OCI-LY1 (cell line): ENCODE measurements around the gene USP48.
A peak's percentile ranks its signal among the peaks of the same experiment; 100 is the strongest.

Experiments
- H2AFZ ChIP-seq: fragments of 200-600 bp; sonication (generic), shearing (Covaris generic); 2 replicates; pipeline ENCODE4 v1.6.0; 2014; ENCODE audit warnings: antibody characterized with exemption, mild to moderate bottlenecking, low read length
- H3F3A ChIP-seq: fragments of 200-600 bp; sonication (generic), shearing (Covaris generic); 2 replicates; pipeline ENCODE4 v1.6.0; 2014; ENCODE audit warnings: mild to moderate bottlenecking, antibody characterized with exemption, low read length, moderate library complexity; ENCODE audit not compliant: insufficient read depth
- H3K27ac ChIP-seq: fragments of 200-600 bp; sonication (generic); 2 replicates; pipeline ENCODE4 v1.5.1; 2014; ENCODE audit warnings: low read length, mixed run types, mild to moderate bottlenecking, low read depth; ENCODE audit not compliant: poor library complexity, severe bottlenecking
- H3K27me3 ChIP-seq: fragments of 200-600 bp; sonication (generic); 2 replicates; pipeline ENCODE4 v1.6.0; 2014; ENCODE audit warnings: antibody characterized with exemption, mild to moderate bottlenecking, low read length, moderate library complexity; ENCODE audit not compliant: insufficient read depth
- H3K36me3 ChIP-seq: fragments of 200-600 bp; sonication (generic); 2 replicates; pipeline ENCODE4 v1.6.1; 2014; ENCODE audit warnings: mild to moderate bottlenecking, antibody characterized with exemption, low read length, moderate library complexity, mixed read lengths; ENCODE audit not compliant: insufficient read depth
- H3K4me1 ChIP-seq: fragments of 200-600 bp; sonication (generic); 2 replicates; pipeline ENCODE4 v1.5.1; 2014; ENCODE audit warnings: mild to moderate bottlenecking, low read length, moderate library complexity; ENCODE audit not compliant: insufficient read depth, severe bottlenecking
- H3K4me2 ChIP-seq: fragments of 200-600 bp; sonication (generic), shearing (Covaris generic); 2 replicates; pipeline ENCODE4 v1.6.1; 2014; ENCODE audit warnings: low read length
- H3K4me3 ChIP-seq: fragments of 200-600 bp; sonication (generic); 2 replicates; pipeline ENCODE4 v1.5.1; 2014; ENCODE audit warnings: low read length, low read depth, mild to moderate bottlenecking, mixed read lengths; ENCODE audit not compliant: poor library complexity, severe bottlenecking
- H3K79me2 ChIP-seq: fragments of 200-600 bp; shearing (Covaris generic); 2 replicates; pipeline ENCODE4 v1.6.1; 2016; ENCODE audit warnings: mixed run types, low read length, mixed read lengths; ENCODE audit not compliant: insufficient read depth
- H3K9ac ChIP-seq: fragments of 200-600 bp; sonication (generic), shearing (Covaris generic); 2 replicates; pipeline ENCODE4 v1.6.1; 2014; ENCODE audit warnings: mild to moderate bottlenecking, low read length, mixed read lengths
- H3K9me2 ChIP-seq: fragments of 200-600 bp; sonication (generic), shearing (Covaris generic); 2 replicates; pipeline ENCODE4 v1.6.1; 2014; ENCODE audit warnings: low read depth, mild to moderate bottlenecking, low read length, mixed read lengths
- H3K9me3 ChIP-seq: fragments of 200-600 bp; shearing (Covaris generic); 2 replicates; pipeline ENCODE4 v1.6.1; 2014; ENCODE audit warnings: low read length, mixed read lengths
- H4K20me1 ChIP-seq: fragments of 200-600 bp; sonication (generic), shearing (Covaris generic); 2 replicates; pipeline ENCODE4 v1.6.0; 2016; ENCODE audit warnings: mild to moderate bottlenecking, low read length; ENCODE audit not compliant: insufficient read depth
- EZH2 ChIP-seq: fragments of 200-600 bp; sonication (generic), shearing (Covaris generic); IDR thresholded peaks from 2 replicates; pipeline ENCODE4 v1.8.0; 2017; ENCODE audit warnings: borderline replicate concordance, mixed run types, mild to moderate bottlenecking, antibody characterized with exemption, low read length, moderate library complexity, mixed read lengths
- TF ChIP-seq, protein P1 (sequence below): fragments of 200-600 bp; sonication (generic), shearing (Covaris generic); IDR thresholded peaks from 2 replicates; pipeline ENCODE4 v1.5.1; 2017; ENCODE audit warnings: mild to moderate bottlenecking, antibody characterized with exemption, low read length, moderate library complexity, mixed read lengths

The USP48 gene

DNA sequence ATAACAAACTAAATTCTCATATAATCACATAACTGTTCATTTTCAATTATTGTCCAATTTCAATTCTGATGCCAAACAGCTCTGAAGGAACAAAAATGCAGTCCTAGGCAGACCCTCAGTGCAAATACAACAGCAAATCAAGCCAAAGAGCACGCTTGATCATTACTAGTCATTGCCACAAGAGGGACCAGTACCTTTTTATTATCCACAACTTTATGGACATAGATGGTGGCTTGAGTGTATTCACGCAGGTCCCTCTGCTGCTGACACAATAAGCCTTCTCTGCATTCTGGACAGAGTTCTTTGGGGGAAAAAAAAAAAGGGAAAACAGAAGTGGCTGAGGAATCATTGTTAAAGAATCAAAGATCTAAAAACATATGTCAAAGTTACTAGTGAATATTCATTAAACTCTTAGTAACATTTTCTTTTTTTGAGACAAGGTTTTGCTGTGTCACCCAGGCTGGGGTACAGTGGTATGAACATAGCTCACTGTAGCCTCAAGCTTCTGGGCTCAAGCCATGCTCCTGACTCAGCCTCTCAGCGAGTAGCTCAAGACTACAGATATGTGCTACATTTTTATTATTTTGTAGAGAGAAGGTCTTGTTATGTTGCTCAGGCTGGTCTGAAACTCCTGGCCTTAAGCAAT, 79.5 kb downstream of the USP48 start:
- no peaks in the 10 kb centered on the region for H4K20me1 ChIP-seq
- no peak overlapping the region for H3K4me3 ChIP-seq
- H3K79me2 ChIP-seq = no peaks in the 10 kb centered on the region
- no peaks in the 10 kb centered on the region for H3F3A ChIP-seq
- H3K27me3 ChIP-seq = no peaks in the 10 kb centered on the region
- peak overlapping the region; percentile 13 for H3K27ac ChIP-seq
- no peak overlapping the region for H3K9ac ChIP-seq
- TF ChIP-seq EZH2 = no peak
- TF ChIP-seq, protein P1, sequence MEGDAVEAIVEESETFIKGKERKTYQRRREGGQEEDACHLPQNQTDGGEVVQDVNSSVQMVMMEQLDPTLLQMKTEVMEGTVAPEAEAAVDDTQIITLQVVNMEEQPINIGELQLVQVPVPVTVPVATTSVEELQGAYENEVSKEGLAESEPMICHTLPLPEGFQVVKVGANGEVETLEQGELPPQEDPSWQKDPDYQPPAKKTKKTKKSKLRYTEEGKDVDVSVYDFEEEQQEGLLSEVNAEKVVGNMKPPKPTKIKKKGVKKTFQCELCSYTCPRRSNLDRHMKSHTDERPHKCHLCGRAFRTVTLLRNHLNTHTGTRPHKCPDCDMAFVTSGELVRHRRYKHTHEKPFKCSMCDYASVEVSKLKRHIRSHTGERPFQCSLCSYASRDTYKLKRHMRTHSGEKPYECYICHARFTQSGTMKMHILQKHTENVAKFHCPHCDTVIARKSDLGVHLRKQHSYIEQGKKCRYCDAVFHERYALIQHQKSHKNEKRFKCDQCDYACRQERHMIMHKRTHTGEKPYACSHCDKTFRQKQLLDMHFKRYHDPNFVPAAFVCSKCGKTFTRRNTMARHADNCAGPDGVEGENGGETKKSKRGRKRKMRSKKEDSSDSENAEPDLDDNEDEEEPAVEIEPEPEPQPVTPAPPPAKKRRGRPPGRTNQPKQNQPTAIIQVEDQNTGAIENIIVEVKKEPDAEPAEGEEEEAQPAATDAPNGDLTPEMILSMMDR = peak; percentile 69
- H3K4me1 ChIP-seq = no peaks in the 10 kb centered on the region
- no peak overlapping the region for H2AFZ ChIP-seq
- no peaks in the 10 kb centered on the region for H3K9me3 ChIP-seq
- no peak overlapping the region for H3K4me2 ChIP-seq
- H3K36me3 ChIP-seq = peaks cover 69% of the 10 kb centered on the region
- H3K9me2 ChIP-seq = no peaks in the 10 kb centered on the region

DNA sequence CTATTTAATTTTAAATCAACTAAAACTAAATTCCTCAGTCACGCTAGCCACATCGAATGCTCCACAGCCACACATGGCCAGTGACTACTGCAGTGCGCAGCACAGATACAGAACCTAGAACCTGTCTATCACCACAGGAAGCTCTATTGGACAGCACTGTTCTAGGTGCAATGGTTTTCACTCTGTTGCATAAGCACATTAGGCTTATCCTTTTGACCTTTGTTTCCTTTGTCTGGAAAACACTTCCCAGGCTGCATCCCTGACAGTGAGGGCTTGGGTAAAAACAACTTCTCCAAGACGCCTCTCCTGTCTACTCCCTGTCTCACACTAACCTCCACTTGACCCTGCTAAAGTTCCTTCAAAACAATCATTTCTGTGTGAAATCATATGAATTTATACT, 80.2 kb downstream of the USP48 start:
- Histone ChIP-seq H3K36me3 (peaks cover 69% of the 10 kb centered on the region), H4K20me1 (no peaks in the 10 kb centered on the region), H2AFZ (no peak overlapping the region), H3K4me1 (no peaks in the 10 kb centered on the region), H3K9ac (no peak overlapping the region), H3K9me3 (no peaks in the 10 kb centered on the region), H3K27ac (no peak overlapping the region), H3K79me2 (no peaks in the 10 kb centered on the region), H3K9me2 (no peaks in the 10 kb centered on the region), H3K4me2 (no peak overlapping the region), H3F3A (no peaks in the 10 kb centered on the region), H3K4me3 (no peak overlapping the region), H3K27me3 (no peaks in the 10 kb centered on the region)
- TF ChIP-seq, protein P1 = no peak
- TF ChIP-seq EZH2 = no peak

DNA sequence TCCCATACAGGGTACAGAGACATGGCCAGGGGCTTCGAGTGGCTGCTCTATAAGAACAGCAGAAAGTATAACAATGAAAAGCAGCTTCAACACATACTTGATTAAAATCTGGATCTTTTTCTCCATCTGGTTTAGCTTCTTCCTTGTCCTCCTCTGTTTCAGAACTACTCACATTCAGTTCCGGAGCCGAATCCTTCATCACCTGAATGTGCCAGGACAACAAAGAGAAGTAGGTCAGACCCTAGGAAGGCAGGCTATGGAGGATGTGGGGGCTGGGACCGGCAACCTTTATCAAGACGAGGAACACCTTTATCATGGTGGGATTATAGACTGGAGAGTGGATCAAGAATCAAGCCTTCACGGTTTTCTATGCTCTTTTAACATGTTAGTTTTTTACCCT, 81.5 kb downstream of the USP48 start:
- no peaks in the 10 kb centered on the region for H3K9me2 ChIP-seq
- H3K9me3 ChIP-seq = no peaks in the 10 kb centered on the region
- peaks cover 65% of the 10 kb centered on the region for H3K36me3 ChIP-seq
- H3K27ac ChIP-seq = no peak overlapping the region
- no peaks in the 10 kb centered on the region for H3K27me3 ChIP-seq
- H3K4me1 ChIP-seq = no peaks in the 10 kb centered on the region
- no peaks in the 10 kb centered on the region for H3F3A ChIP-seq
- H2AFZ ChIP-seq = no peak overlapping the region
- no peak overlapping the region for H3K9ac ChIP-seq
- TF ChIP-seq, protein P1 = no peak
- no peak for TF ChIP-seq EZH2
- H3K79me2 ChIP-seq = no peaks in the 10 kb centered on the region
- no peak overlapping the region for H3K4me3 ChIP-seq
- no peak overlapping the region for H3K4me2 ChIP-seq
- no peaks in the 10 kb centered on the region for H4K20me1 ChIP-seq
